ENCODE results near the gene CLEC3B. TPM values are rescaled to one million over a fixed set of nuclear protein-coding genes. Genes with fewer than 3 reads are reported as not detected.
"Not testable (repeated sequence)": the region's sequence is repeated elsewhere in the genome, so short reads cannot be mapped to it uniquely, and the experiment has no call there.

The CLEC3B gene
- total RNA-seq, 1 donor from 2014 or later = 80.8 TPM

DNA sequence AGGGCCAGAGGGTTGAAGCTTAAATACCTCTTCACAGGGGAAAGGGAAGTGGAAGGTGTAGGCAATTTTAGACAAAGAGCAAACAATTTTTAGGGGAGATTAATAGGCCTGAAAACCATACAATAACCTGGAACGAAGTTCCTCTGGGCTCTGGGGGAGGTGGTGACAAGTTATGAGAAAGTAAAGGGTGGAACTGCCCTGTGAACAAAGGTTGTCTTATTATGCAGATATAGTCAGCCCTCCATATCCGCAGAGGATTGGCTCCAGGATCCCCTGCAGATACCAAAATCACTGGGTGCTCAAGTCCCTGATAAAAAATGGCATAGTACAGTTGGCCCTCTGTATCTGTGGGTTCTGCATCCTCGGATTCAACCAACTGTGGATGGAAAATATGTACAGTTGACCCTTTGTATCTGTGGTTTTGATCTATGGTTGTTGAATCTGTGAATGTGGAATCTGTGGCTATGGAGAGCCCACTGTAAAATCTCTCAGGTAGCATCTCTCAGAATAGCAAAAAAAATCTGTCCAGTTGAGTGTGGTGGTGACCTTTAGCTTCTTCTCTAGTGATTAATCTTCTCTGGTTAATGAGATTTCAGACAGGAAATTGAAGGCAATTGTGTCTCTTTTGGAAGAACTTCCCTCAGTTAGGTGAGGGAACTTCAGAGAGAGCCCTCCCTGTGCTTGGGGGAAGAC lies 40.2 kb downstream of the CLEC3B start:
- TF ChIP-seq CTCF (IDR thresholded peaks at IDR 0.05; ENCODE audit: borderline replicate concordance) = no peak
- Histone ChIP-seq H3K27me3 (ENCODE audit: low read depth) (no peaks in the 10 kb centered on the region), H3K36me3 (no peaks in the 10 kb centered on the region), H3K9me3 (replicated peaks) (peaks cover 4% of the 10 kb centered on the region), H3K27ac (replicated peaks) (no peak overlapping the region), H3K4me1 (peaks cover 11% of the 10 kb centered on the region), H3K4me3 (no peak overlapping the region)
- intact Hi-C loops (cut with micrococcal nuclease) = no loop called here
- no peak for DNase-seq

DNA sequence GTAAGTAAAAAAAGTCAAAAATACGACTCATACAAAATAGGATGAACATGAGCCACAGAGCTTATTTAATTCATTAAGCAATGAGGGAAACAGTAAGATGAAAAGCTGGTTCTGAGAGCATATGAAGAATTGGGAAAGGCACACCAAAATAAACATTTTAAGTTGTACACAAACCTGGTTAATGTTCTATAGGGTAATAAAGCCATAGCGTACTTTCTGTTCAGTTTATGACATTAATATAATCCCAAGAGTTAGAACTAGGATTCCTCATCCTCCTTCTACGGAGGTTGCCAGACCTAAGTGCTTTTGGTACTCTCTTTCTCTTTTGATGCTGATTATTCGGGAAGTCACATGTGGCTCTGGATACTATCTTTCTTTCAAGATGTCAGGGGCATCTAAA lies 41.4 kb downstream of the CLEC3B start:
- Histone ChIP-seq H3K27me3 (ENCODE audit: low read depth) (no peaks in the 10 kb centered on the region), H3K4me1 (peaks cover 11% of the 10 kb centered on the region), H3K4me3 (no peak overlapping the region), H3K9me3 (replicated peaks) (peaks cover 4% of the 10 kb centered on the region), H3K36me3 (no peaks in the 10 kb centered on the region), H3K27ac (replicated peaks) (no peak overlapping the region)
- TF ChIP-seq CTCF (IDR thresholded peaks at IDR 0.05; ENCODE audit: borderline replicate concordance) = no peak
- intact Hi-C loops (cut with micrococcal nuclease) = no loop called here
- DNase-seq = no peak

DNA sequence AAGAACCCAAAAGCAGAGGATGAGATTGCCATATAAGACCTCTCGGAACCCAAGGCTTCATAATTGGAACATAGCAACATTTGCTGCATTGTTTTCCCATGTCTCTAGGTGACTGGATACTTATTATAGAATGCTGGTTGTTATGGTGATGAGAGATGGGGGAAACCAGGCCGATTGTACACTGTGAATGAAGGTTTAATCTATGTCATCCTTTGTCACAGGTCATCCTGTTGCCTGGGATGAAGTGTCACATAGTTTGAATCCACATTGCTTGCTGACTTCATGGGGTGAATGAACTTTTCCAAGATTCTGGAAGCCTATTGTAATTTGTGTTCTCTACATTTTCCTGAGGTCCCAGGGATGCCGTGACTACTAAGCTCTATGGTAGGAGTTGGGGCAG lies 41.8 kb downstream of the CLEC3B start:
- Histone ChIP-seq H3K4me1 (peaks cover 11% of the 10 kb centered on the region), H3K27me3 (ENCODE audit: low read depth) (no peaks in the 10 kb centered on the region), H3K36me3 (no peaks in the 10 kb centered on the region), H3K4me3 (no peak overlapping the region), H3K9me3 (replicated peaks) (peaks cover 4% of the 10 kb centered on the region), H3K27ac (replicated peaks) (no peak overlapping the region)
- no peak for DNase-seq
- intact Hi-C loops (cut with micrococcal nuclease) = no loop called here
- TF ChIP-seq CTCF (IDR thresholded peaks at IDR 0.05; ENCODE audit: borderline replicate concordance) = no peak

GRCh38 chr3:45071075-45071474 lies 45.0 kb downstream of the CLEC3B start:
- Histone ChIP-seq H3K4me1 (no peaks in the 10 kb centered on the region), H3K4me3 (no peak overlapping the region), H3K36me3 (no peaks in the 10 kb centered on the region), H3K9me3 (replicated peaks) (peaks cover 9% of the 10 kb centered on the region), H3K27ac (replicated peaks) (no peak overlapping the region), H3K27me3 (ENCODE audit: low read depth) (no peaks in the 10 kb centered on the region)
- DNase-seq = no peak
- intact Hi-C loops (cut with micrococcal nuclease) = no loop called here
- TF ChIP-seq CTCF (IDR thresholded peaks at IDR 0.05; ENCODE audit: borderline replicate concordance) = no peak

DNA sequence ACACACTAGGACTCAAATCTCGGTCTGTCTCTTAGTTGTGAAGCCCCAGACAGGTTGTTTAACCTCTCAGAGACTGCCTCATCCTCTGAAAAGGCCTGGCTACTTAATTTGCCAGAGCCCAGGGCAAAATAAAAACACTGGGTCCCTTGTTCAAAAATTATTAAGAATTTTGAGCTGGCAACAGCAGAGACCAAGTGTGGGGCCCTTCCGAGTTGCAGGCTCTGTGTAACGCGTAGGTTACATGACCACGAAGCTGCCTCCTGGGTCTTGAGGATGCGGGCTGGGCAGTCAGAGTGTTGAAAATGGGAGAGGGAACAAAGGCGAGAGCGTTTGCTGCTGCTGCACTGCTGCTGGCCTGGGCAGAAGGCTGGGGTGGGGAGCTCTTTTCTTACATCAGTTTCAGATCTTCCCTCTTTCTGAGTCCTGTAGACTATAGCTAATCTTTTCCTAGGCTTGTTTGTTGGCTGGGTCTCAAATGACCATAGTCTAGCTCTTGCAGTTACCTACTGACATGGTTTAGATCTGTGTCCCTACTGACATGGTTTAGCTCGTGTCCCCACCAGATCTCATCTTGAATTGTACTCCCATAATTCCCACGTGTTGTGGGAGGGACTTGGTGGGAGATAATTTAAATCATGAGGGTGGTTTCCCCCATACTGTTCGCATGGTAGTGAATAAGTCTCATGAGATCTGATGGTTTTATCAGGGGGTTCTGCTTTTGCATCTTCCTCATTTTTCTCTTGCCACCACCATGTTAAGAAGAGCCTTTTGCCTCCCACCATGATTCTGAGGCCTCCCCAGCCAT lies 49.9 kb downstream of the CLEC3B start:
- no peak for TF ChIP-seq CTCF (IDR thresholded peaks at IDR 0.05; ENCODE audit: borderline replicate concordance)
- intact Hi-C loops (cut with micrococcal nuclease) = no loop called here
- no peak overlapping the region for H3K27ac ChIP-seq (replicated peaks)

DNA sequence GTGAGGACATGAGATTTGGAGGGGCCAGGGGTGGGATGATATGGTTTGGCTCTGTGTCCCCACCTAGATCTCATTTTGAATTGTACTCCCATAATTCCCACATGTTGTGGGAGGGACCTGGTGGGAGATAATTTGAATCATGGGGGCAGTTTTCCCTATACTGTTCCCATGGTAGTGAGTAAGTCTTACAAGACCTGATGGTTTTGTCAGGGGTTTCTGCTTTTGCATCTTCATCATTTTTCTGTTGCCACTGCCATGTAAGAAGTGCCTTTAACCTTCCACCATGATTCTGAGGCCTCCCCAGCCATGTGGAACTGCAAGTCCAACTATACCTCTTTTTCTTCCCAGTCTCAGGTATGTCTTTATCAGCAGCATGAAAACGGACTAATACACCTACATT lies 52.2 kb downstream of the CLEC3B start:
- intact Hi-C loops (cut with micrococcal nuclease); H3K9me3 ChIP-seq (replicated peaks); H3K27ac ChIP-seq (replicated peaks); H3K27me3 ChIP-seq (ENCODE audit: low read depth); H3K4me3 ChIP-seq; DNase-seq; H3K36me3 ChIP-seq; H3K4me1 ChIP-seq: not testable (repeated sequence)

More for the DNA sequence above, 49.9 kb downstream of the CLEC3B start:
- DNase-seq = no peak
- peaks cover 7% of the 10 kb centered on the region for H3K9me3 ChIP-seq (replicated peaks)
- no peak overlapping the region for H3K4me3 ChIP-seq
- H3K36me3 ChIP-seq = no peaks in the 10 kb centered on the region
- no peaks in the 10 kb centered on the region for H3K27me3 ChIP-seq (ENCODE audit: low read depth)
- H3K4me1 ChIP-seq = peaks cover 6% of the 10 kb centered on the region
